DOHH2 (cell line): ENCODE measurements around the gene EPS15.

Source experiments
- CTCF ChIP-seq: fragments of 200-600 bp; sonication (generic); IDR thresholded peaks from one replicate; pipeline ENCODE4 v1.5.1; 2014; ENCODE audit warnings: antibody characterized with exemption, mild to moderate bottlenecking, low read depth, low read length; ENCODE audit not compliant: poor library complexity, severe bottlenecking
- EZH2phosphoT487 ChIP-seq: fragments of 200-600 bp; sonication (generic); IDR thresholded peaks from 2 replicates; pipeline ENCODE4 v1.6.1; 2017; ENCODE audit warnings: borderline replicate concordance, mild to moderate bottlenecking, antibody characterized with exemption, low read length, moderate library complexity, mixed read lengths

GRCh38 chr1:51551081-51551480 lies 32.0 kb upstream of the EPS15 start:
- no peak for TF ChIP-seq EZH2phosphoT487
- TF ChIP-seq CTCF, result no peak
